ENCODE results near the gene PPP1R12B.
"Not testable (repeated sequence)": the region's sequence is repeated elsewhere in the genome, so short reads cannot be mapped to it uniquely, and the experiment has no call there.

The PPP1R12B gene

DNA sequence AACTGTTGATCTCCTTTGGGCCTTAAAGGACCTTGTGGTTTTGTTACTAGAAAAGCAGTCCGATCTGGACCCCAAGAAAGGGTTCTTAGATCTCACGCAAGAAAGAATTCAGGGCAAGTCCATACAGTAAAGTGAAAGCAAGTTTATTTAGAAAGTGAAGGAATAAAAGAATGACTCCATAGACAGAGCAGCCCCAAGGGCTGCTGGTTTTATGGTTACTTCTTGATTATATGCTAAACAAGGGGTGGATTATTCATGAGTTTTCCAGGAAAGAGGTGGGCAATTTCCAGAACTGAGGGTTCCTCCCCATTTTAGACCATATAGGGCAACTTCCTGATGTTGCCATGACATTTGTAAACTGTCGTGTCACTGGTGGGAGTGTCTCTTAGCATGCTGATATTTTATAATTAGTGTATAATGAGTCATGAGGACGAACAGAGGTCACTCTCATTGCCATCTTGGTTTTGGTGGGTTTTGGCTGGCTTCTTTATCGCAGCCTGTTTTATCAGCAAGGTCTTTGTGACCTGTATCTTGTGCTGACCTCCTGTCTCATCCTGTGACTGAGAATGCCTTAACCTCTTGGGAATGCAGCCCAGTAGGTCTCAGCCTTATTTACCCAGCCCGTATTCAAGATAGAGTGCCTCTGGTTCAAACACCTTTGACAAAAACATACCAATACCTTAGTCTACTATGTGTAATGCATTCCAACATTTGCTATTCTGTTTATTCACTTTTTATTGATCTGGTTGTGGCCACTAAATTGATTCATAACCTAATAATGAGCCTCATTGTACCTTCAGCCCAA, 183.5 kb downstream of the PPP1R12B start:
- not testable (repeated sequence) for DNase-seq

DNA sequence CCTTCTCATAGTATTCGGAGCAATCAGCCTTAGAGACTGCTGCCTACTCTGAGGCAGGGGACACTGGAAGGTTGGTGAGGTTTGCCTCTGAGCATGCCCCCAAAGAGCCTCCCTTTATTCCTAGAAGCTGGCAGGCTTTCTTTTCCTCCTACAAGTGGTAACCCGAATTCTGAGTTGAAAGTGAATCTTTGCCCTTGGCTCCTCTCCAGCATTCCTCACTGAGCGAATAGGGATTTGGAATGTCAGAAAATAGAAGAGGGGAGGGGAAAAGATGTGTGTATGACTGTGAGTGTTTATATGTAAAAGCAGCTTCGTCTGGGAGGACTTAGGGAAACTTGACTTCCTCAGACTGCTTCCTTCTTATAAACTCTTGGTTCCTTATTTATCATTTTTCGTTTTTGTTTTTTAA, 190.7 kb downstream of the PPP1R12B start:
- DNase-seq = peak; percentile 90

DNA sequence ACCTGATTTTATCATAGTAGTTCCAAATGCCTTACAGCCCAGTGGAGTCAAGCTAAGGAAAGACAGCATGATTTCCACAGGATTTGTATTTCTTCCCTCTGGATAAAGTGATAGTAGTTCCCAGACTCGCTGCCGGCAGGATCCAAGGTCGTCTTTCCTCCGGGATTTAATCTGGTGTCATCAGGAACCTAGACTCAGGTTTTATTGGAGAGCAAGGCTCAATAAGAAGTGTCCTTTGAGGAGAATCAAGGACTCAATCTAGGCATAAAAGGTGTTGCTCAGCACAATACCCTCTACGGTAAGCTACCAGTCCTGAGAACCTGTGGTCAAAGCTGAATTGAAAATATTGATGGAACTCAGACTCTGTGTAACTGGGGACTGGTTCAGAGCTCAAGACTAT, 191.1 kb downstream of the PPP1R12B start:
- DNase-seq = not testable (repeated sequence)

DNA sequence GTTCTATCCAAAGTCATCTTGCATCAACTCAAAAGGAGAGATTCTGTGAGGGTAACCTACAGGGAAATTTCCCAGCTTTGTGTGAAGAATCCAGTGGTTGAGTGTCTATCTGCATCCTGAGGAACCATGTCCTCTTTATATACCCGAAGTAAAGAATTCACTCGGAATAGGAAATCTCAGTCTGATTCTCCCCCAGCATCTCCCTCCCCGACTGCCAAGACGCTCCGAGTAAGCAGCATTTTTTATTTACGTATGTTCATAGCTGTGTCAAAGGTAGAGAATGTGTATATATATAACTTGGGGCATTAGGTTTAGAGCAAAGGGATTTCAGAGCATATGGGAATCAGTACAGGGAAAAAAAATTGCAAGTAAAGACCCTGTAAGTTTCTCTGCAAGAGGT, 191.5 kb downstream of the PPP1R12B start:
- DNase-seq = no peak

DNA sequence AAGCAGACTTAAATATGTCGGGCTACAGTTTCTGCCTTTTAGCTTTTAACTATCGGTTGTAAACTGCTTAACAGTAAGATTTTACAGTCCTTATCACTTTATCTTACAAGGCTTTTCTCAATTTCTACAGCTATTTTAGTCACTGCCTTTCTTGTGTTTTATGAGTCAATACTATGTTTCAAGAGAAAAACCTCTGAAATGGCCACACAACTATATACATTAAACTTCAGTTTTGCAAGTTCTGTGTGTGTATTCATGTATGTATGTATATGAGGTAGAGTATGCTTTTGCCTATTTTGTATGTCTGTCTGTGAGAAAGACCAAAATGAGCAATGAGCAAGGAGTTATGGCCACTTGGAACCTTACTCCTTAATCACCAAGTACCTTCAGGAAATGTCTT, 191.9 kb downstream of the PPP1R12B start:
- DNase-seq = no peak

DNA sequence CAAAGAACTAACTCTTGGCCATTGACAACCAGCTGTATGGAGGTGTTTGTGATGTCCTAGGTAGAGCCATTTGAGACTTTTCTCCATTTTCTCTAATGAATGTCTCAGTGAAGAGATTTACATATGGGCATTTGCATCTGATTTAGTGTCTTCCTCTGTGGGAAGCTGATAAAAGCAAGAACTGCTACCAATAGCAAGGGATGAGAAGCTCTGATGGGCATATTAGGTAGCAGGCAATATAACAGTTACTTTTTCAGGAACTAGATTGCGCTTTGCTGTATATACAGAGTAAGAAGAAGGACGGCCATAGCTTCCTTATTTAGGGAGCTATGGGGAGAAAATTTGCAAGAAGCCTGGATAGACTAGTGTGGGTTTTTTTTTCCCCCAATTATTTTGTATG, 192.4 kb downstream of the PPP1R12B start:
- not testable (repeated sequence) for DNase-seq

DNA sequence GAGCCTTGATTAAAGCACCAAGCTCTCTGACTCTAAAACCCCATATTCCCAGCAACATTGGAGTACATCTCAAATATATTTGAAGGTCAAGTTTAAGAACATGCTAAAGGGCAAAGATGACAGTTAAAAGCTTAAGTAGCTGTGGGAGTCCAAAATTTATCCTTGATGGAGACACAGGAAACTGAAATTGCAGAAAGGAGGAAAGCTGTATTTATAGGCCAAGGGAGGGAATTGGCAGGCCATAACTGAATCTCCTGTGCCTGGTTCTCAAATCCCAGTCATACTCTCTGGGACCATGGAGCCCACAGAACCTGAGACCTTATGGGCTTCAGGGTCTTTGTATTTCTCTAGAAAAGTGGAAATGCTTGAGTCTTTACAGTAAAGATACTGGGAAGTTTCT, 193.9 kb downstream of the PPP1R12B start:
- DNase-seq = not testable (repeated sequence)

DNA sequence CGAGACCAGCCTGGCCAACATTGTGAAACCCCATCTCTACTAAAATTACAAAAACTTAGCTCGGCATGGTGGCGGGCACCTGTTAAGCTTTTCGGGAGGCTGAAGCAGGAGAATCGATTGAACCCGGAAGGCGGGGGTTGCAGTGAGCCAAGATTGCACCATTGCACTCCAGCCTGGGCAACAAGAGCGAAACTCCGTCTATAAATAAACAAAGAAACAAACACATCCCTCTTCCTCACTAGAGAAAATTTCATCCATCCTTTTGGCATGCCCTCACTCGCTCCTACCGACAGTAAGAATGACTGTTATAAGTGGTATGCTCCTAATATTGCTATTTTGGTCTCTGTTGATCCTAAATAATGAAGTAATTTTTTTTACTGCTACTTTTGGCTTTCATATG, 195.0 kb downstream of the PPP1R12B start:
- DNase-seq = peak; percentile 47

DNA sequence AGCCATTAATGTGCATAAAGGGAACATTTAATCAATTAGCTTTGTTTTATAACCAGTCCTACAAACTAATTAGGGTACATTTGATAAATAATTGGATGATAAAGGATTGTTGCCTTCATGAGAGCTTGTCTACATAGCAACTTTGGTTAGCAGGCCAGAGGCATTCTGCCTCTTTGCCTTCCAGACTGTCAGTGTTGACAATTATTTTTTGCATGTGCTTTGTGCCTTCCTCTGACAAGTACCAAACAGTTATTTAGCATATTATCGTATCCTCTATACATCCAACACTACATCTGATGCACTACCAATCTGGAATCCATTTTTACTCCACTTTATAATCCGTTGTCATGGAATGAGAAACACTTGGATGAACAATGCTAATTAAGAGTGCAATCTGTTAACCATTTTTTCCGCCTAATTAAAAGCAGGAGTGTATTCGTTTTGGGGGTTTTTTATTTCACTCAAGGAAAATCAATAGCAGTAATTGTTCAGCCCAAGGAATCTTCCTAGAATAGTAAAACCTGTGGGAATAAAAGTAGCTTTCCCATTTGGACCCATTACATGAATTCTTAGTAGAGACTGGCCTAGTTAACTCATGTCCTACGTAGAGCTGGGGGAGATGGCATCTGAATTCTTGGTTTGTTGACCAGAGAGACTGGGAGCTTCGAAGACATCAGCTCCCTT, 196.4 kb downstream of the PPP1R12B start:
- DNase-seq = not testable (repeated sequence)

DNA sequence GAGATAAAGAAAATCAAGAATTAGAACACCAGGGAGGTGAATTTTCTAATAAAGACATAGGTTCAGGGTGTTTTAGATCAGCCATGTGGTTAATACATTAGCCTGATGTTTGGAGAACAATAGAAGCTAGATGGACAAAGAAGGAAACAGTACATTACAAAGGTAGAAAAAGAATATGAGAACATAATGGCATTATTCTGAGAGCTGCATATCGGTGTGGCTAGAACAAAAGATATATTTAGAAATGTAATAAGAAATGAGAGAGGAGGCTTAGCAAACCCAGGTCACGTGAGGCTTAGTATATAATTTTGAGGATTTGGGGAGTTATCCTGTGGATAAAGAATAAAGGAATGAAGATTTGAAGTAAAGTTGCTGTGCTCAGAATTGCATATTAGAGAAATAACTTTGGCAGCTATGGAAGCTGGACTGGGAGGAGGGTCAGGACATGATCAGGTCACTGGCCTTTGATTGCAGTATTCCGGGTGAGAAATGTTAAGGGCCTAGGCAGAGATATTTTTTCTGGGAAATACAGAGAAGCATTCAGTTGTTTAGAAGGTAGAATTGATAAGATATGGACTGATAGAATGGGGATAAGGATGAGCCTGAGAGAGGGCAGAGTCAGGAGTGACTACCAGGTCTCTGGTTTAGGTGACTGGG, 197.3 kb downstream of the PPP1R12B start:
- not testable (repeated sequence) for DNase-seq

DNA sequence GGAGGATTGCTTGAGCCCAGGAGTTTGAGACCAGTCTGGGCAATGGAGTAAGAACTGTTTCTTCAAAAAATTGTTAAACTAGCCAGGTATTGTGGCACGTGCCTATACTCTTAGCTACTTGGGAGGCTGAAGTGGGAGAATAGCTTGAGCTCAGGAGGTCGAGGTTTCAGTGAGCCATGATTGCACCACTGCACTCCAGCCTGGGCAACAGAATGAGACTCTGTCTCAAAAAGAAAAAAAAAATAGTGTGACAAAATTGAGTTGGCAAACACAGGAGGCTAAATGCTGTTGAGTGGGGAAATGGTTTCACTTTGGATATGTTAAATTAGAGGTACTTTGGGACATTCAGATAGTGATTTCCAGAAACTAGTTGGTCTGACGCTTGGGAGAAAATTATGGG, 197.9 kb downstream of the PPP1R12B start:
- not testable (repeated sequence) for DNase-seq

DNA sequence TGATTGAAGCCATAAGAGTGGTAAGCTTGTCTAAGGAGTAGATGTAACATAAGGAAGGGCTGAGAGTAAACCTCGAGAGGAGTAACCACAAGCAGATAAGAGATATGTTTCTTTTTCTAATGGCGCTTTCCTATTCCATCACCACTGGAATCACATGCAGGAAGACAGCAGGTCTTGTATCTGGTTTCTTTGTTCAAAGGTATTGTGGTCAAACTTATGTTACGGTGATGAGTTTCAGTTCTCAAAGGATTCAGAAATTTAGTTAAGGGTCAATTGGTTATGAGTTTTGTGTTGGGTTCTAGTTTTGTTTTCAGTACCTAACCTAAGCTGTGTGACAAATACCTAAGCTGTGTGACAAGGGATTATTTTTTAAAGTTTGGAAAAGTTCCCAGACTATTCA, 198.3 kb downstream of the PPP1R12B start:
- DNase-seq = not testable (repeated sequence)

DNA sequence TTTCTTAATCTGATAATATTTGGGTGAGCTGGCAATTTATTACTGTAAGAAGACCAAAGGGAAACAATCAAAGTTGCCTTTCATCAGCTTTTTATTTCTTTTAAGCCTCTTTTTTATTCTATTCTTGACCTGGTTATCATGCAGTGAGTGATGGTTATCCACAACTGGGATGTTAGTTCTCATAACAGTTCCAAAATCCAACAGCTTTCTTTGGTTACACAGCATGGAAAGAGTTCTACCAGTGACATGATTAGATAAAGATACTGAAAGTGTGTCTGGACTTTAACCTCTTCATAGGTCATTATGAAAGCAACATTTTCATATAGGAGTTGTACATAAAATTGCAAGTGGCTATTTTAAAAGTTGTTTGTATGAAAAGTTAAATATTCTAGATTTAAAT, 198.7 kb downstream of the PPP1R12B start:
- no peak for DNase-seq

DNA sequence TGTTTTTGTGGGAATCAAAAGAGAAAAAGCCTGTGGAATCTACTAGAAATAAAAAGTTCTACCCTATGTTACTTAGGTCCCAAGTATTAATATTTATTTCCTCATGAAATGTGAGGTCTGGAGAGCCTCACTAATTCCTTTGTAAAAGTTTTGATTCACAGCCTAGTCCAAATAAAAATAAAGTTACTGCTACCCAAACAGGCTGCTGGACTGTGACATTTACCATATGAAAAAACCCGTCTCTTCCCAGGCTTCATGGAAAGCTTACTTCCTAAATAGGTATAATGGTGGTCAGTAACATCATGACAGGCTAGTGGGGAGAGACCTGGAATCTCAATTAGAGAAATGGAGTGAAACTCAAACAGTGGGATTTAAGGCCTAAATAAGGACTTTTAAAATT, 201.6 kb downstream of the PPP1R12B start:
- DNase-seq = not testable (repeated sequence)

DNA sequence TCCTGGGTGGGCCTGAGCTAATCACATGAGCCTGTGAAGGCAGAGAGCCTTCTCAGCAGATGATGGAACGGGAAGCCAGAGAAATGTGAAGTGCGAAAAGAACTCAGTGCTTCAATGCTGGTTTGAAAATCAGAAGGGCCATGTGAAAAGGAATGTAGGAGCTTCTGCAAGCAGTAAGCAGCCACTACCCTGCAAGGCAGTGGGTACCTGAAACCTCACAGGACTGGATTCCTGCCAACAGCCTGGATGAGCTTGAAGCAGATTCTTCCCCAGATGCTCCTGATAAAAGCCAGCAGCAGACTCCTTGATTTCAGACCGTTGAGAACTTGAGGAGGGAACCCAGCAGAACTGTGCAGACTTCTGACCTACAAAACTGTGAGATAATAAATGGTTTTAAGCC, 203.2 kb downstream of the PPP1R12B start:
- no peak for DNase-seq

DNA sequence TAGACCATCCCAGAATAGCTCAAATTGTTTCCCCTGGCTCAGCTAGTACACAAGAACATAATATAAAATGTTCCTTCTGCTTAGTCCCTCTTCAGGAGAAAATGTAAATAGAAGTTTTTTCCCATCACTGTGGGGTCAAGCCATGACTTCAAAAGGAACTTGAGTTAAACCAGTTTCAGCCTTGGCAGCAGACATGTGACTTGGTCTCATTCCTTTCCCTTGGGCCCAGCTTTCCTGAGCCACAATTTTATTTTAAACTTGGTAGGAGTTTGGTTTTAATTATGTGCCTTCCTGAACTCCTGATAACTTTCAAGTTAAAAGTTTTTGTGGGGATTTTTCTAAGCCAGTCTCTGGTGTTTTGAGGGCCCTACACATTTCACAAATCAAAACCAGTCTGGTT, 204.1 kb downstream of the PPP1R12B start:
- DNase-seq = peak; percentile 47

DNA sequence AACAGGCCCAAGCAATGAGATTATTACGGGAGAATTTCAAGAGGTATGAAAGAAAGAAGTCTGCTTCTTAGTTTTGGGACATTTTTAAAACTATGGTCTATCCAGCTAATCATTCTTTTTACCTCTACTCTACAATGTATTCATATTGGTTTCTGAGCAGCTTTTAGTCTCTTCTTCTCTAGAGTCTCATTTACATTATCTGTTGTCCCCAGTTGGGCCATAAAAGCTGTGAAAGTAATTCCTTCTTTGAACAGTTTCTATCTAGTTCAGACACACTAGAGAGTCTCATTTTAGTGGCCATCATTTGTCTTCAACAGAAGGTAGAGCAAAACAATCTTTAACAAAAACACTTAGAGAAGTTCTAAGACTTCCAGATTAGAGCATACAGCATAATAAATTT, 204.6 kb downstream of the PPP1R12B start:
- DNase-seq = not testable (repeated sequence)

DNA sequence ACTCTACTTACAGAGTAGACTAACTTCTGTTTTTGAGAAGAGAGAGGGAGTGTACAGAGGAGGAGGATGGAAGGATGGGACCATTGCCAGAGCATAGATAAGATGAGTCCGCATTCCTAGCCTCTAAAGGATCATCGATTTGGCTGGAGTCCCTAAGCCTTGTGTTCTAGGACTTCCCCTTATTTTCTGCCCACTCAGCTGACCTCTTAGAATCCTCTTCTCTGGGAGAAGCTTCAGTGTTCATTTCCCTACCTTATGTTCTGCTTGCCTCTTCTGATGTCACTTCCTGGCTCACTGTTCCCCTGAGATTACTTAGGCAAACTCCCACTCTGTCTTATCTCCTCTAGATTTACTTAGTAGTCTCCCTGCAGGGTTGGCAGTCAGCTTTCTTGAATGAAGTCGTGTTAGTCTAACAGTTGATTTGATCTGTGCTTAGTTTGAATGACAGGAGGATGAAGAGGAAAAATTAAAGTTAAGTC, 205.1 kb downstream of the PPP1R12B start:
- peak; percentile 56 for DNase-seq

DNA sequence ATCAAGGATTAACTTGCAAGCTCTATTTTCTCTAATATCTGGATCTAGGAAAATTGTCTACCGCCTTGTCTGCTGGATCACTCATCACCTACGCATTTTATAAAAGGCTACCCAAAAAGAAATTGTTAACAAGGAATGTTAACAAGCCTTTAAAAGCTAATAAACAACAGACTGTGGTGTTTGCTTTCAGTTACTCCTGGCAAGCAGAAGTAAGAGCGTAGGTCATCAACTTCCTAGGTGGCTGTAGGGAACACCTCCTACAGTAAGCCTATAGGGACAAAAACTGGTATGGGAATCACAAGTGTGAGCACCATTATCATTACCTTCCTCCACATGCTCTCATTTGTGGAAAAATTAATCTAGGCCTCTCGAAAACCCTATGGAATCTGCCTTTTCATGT, 206.1 kb downstream of the PPP1R12B start:
- not testable (repeated sequence) for DNase-seq

DNA sequence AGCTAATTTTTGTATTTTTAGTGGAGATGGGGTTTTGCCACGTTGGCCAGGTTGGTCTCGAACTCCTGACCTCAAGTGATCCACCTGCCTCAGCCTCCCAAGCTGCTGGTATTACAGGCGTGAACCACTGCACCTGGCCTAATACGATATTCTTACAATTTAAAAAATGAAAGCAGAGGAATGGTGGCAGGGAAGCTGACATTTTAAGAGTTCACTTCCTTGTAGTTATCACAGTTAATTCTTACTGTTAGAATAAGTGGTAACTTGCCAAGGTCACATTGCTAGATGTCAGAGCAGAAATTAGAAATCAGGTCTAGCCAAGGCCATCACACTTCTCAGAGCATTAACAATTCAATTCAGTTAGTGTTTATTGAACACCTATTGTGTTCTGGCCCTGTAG, 207.5 kb downstream of the PPP1R12B start:
- not testable (repeated sequence) for DNase-seq

DNA sequence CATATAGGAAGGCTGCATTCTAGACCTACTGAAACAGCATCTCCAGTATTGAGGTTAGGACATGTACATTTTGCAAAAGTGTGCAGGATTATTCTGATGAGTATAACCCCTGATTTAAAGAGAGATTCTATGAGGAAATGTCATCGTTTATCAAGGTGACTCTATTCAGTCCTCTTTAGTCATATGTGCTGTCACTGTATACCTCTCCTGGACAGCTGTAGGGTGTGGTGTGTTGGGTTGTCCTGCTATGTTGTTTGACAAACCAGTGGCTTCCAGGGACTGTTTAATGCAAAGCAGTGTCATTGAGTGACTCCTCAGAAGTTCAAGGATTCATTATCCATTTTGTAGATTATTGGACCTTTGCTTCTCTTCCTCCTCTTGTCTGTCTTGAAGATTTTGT, 209.2 kb downstream of the PPP1R12B start:
- DNase-seq = not testable (repeated sequence)

DNA sequence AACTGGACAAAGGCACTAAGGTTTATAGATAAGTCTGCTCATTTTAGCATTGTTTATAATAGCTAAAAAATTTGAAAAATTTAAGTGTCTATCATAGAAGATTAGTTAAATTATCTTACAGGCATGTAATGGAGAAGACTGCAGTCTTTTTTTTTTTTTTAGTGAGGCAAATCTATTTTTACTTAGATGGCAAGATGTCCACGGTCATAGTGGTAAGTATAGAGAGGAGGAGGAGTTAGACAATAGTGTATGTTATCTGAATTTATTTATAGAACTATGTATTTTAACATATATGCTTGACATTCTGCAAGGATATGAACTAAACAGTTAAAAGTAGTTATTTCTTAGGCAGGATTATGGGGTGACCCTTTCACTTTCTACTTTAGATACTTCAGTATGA, 212.7 kb downstream of the PPP1R12B start:
- DNase-seq = no peak

DNA sequence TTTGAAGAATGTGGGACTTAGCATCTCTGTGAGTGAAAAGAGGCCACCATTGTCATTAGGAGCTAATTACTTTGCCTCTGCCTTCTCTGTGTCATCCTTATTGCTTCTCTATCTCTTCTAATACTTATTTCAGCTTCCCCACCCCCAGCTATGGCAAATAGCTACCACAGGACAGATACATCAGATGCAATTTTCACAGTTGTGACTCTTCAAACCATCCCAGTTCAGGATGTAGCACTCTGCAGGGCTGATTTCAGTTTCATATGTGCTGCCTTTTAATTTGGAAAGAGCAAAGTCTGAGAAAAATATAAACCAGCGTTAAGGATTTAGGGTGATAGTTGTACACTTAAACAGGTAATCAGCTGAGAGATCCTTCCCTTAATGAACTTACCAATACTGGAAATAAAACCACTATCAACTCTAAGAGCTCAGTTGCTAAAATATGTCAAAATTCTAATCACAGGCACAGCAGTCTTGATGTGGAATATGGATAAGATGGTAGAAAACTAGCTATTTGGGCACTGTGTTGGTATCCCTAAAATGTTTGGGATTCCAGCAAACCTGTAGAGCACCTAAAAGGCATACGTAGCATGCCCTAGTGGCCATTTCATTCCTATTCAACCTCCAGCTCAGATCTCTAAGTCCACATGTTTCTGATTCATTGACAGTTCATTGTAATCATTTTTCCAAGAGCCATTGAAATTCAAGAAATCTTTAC, 213.4 kb downstream of the PPP1R12B start:
- DNase-seq = no peak

Data from fibroblast of skin of scalp (primary cell).